Breast epithelium (tissue), 3 donors: ENCODE results near the gene E2F2.

Source experiments
- POLR2A ChIP-seq: fragments of 450-650 bp; IDR thresholded peaks from one replicate; pipeline ENCODE4 v1.6.1; 2016; ENCODE audit warnings: antibody characterized with exemption, mild to moderate bottlenecking, moderate library complexity
- POLR2AphosphoS5 ChIP-seq, 3 donors: sonication (generic); formaldehyde crosslinking; IDR thresholded peaks; one replicate each; pipeline ENCODE4 v1.6.1; 2017; ENCODE audit warnings: antibody characterized with exemption in 3 of 3
- TF ChIP-seq, protein P1 (sequence below), 3 donors: fragments of 450-650 bp; IDR thresholded peaks; one replicate each; pipeline ENCODE4 v1.5.1; 2016 to 2017; ENCODE audit warnings: antibody characterized with exemption in 3 of 3, mild to moderate bottlenecking in 3 of 3, moderate library complexity in 3 of 3

DNA sequence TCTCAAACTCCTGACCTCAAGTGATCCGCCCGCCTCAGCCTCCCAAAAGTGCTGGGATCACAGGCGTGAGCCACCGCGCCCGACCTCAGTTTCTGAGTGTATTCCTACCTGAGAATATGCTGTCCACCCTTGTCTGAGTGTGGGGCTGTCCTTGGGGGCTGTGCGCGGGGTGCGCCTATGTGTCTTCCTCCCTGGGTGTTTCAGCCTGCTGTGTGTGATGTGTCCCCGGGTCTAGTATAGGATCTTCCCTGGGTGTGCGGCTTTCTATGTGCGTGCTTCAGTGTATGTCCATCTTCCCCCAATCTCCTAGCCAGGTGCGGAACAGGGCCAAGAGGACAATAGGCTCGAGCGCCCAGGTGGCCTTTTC is 36.6 kb upstream of the E2F2 start:
- no peak for TF ChIP-seq POLR2A
- TF ChIP-seq POLR2AphosphoS5 (IDR thresholded peaks at IDR 0.05), result no peak
- TF ChIP-seq, protein P1, sequence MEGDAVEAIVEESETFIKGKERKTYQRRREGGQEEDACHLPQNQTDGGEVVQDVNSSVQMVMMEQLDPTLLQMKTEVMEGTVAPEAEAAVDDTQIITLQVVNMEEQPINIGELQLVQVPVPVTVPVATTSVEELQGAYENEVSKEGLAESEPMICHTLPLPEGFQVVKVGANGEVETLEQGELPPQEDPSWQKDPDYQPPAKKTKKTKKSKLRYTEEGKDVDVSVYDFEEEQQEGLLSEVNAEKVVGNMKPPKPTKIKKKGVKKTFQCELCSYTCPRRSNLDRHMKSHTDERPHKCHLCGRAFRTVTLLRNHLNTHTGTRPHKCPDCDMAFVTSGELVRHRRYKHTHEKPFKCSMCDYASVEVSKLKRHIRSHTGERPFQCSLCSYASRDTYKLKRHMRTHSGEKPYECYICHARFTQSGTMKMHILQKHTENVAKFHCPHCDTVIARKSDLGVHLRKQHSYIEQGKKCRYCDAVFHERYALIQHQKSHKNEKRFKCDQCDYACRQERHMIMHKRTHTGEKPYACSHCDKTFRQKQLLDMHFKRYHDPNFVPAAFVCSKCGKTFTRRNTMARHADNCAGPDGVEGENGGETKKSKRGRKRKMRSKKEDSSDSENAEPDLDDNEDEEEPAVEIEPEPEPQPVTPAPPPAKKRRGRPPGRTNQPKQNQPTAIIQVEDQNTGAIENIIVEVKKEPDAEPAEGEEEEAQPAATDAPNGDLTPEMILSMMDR (IDR thresholded peaks at IDR 0.05), result no peak
